ENCODE data around the gene ITGB8. TPM values are rescaled to one million over a fixed set of nuclear protein-coding genes. Genes with fewer than 3 reads are reported as not detected.
"Not testable (repeated sequence)": the region's sequence is repeated elsewhere in the genome, so short reads cannot be mapped to it uniquely, and the experiment has no call there.

ITGB8 gene
- total RNA-seq, 1 experiment from 2014 or later, result 13.9 TPM

GRCh38 chr7:20301311-20301939 lies 29.3 kb upstream of the ITGB8 start:
- peak; percentile 90 for ATAC-seq
- TF ChIP-seq CTCF (conservative IDR thresholded peaks at IDR 0.05; ENCODE audit: low read depth, low read length), result no peak
- TF ChIP-seq EZH2phosphoT487 (IDR thresholded peaks at IDR 0.05; ENCODE audit: borderline replicate concordance, low read length), result no peak
- no peak for TF ChIP-seq EZH2 (IDR thresholded peaks at IDR 0.05; ENCODE audit: low read length, unreplicated experiment)
- Histone ChIP-seq H3K4me3 (ENCODE audit: low read length) (no peak overlapping the region), H3K36me3 (ENCODE audit: low read depth, low read length) (no peaks in the 10 kb centered on the region), H3K4me2 (ENCODE audit: low read length) (peak overlapping the region; percentile 56), H4K20me1 (ENCODE audit: low read length) (no peaks in the 10 kb centered on the region), H3K79me2 (ENCODE audit: low read length) (no peaks in the 10 kb centered on the region), H3K27me3 (ENCODE audit: low read length) (no peaks in the 10 kb centered on the region), H3K9ac (ENCODE audit: low read length) (0 out of 2 replicates have a peak overlapping the region, but pooled peaks have one; percentile 16), H3K27ac (ENCODE audit: low read length) (peak overlapping the region; percentile 79), H3K9me2 (replicated peaks; ENCODE audit: low read length) (no peaks in the 10 kb centered on the region), H3K4me1 (ENCODE audit: insufficient read depth, low read length) (peaks cover 27% of the 10 kb centered on the region), H3F3A (ENCODE audit: low read length, unreplicated experiment) (no peaks in the 10 kb centered on the region), H2AFZ (ENCODE audit: low read length) (peak overlapping the region; percentile 35; the same call in 1 of the 2 replicates), H3K9me3 (ENCODE audit: low read length) (no peaks in the 10 kb centered on the region)
- no TSS peak for BruUV-seq (replicated peaks)
- ChIA-PET CTCF (interaction anchor here (0.6 to 0.7 kb wide), 2 partner anchors 54 to 202 kb away, joined by 3 read pairs; no protein-coding TSS in a partner anchor), POLR2A (ENCODE audit: unreplicated experiment) (no interaction called here)
- intact Hi-C loops (cut with micrococcal nuclease), result loop anchor here (1.0 to 2.0 kb wide), 2 partner anchors 26 to 61 kb away; no protein-coding TSS in a partner anchor
- peak; percentile 66 for DNase-seq

- H4K20me1 ChIP-seq (ENCODE audit: low read length); H3K36me3 ChIP-seq (ENCODE audit: low read depth, low read length); intact Hi-C loops (cut with micrococcal nuclease); H3K9me2 ChIP-seq (replicated peaks; ENCODE audit: low read length); H3K4me2 ChIP-seq (ENCODE audit: low read length); H3K79me2 ChIP-seq (ENCODE audit: low read length); H3K27me3 ChIP-seq (ENCODE audit: low read length); H3K9me3 ChIP-seq (ENCODE audit: low read length); H2AFZ ChIP-seq (ENCODE audit: low read length); ATAC-seq; H3F3A ChIP-seq (ENCODE audit: low read length, unreplicated experiment); H3K4me3 ChIP-seq (ENCODE audit: low read length); DNase-seq; BruUV-seq (replicated peaks); H3K9ac ChIP-seq (ENCODE audit: low read length): not testable (repeated sequence)
- CTCF ChIA-PET, result interaction anchor here (0.6 kb wide), 1 partner anchor 55 kb away, joined by 3 read pairs; no protein-coding TSS in a partner anchor
- Histone ChIP-seq H3K27ac (ENCODE audit: low read length) (peak overlapping the region; percentile 79), H3K4me1 (ENCODE audit: insufficient read depth, low read length) (peaks cover 19% of the 10 kb centered on the region)
- POLR2A ChIA-PET (ENCODE audit: unreplicated experiment), result interaction anchor here (0.6 kb wide), 1 partner anchor 75 kb away, joined by 3 read pairs; no protein-coding TSS in a partner anchor
Observed at GRCh38 chr7:20302300-20302699, 28.4 kb upstream of the ITGB8 start.

- intact Hi-C loops (cut with micrococcal nuclease), result no loop called here
- H3K4me2 ChIP-seq (ENCODE audit: low read length), result no peak overlapping the region
- H3K27me3 ChIP-seq (ENCODE audit: low read length), result no peaks in the 10 kb centered on the region
- H4K20me1 ChIP-seq (ENCODE audit: low read length), result no peaks in the 10 kb centered on the region
- no peaks in the 10 kb centered on the region for H3K79me2 ChIP-seq (ENCODE audit: low read length)
- ChIA-PET CTCF (no interaction called here), POLR2A (ENCODE audit: unreplicated experiment) (no interaction called here)
- H3K9ac ChIP-seq (ENCODE audit: low read length), result no peak overlapping the region
- no peak for DNase-seq
- H3K4me3 ChIP-seq (ENCODE audit: low read length), result no peak overlapping the region
- no peaks in the 10 kb centered on the region for H3K9me3 ChIP-seq (ENCODE audit: low read length)
- BruUV-seq (replicated peaks), result no TSS peak
- no peak for ATAC-seq
- no peak overlapping the region for H3K27ac ChIP-seq (ENCODE audit: low read length)
- no peaks in the 10 kb centered on the region for H3K9me2 ChIP-seq (replicated peaks; ENCODE audit: low read length)
- no peaks in the 10 kb centered on the region for H3F3A ChIP-seq (ENCODE audit: low read length, unreplicated experiment)
- no peak for TF ChIP-seq EZH2phosphoT487 (IDR thresholded peaks at IDR 0.05; ENCODE audit: borderline replicate concordance, low read length)
- TF ChIP-seq CTCF (conservative IDR thresholded peaks at IDR 0.05; ENCODE audit: low read depth, low read length), result no peak
- TF ChIP-seq EZH2 (IDR thresholded peaks at IDR 0.05; ENCODE audit: low read length, unreplicated experiment), result no peak
- no peak overlapping the region for H2AFZ ChIP-seq (ENCODE audit: low read length)
- no peaks in the 10 kb centered on the region for H3K36me3 ChIP-seq (ENCODE audit: low read depth, low read length)
- peaks cover 19% of the 10 kb centered on the region for H3K4me1 ChIP-seq (ENCODE audit: insufficient read depth, low read length)
Observed at GRCh38 chr7:20302891-20303290, 27.8 kb upstream of the ITGB8 start.
